GM18519 (cell line): ENCODE data around the gene KCMF1.

ENCODE experiments used
- ATAC-seq: cut with Tn5 transposase; IDR thresholded peaks from one replicate; pipeline ENCODE4 v1.9.1; 2021; ENCODE audit warnings: mild to moderate bottlenecking, moderate library complexity; ENCODE audit not compliant: unreplicated experiment, low FRiP score

KCMF1 gene

GRCh38 chr2:84954329-84954728 is 16.6 kb upstream of the KCMF1 start:
- no peak for ATAC-seq

DNA sequence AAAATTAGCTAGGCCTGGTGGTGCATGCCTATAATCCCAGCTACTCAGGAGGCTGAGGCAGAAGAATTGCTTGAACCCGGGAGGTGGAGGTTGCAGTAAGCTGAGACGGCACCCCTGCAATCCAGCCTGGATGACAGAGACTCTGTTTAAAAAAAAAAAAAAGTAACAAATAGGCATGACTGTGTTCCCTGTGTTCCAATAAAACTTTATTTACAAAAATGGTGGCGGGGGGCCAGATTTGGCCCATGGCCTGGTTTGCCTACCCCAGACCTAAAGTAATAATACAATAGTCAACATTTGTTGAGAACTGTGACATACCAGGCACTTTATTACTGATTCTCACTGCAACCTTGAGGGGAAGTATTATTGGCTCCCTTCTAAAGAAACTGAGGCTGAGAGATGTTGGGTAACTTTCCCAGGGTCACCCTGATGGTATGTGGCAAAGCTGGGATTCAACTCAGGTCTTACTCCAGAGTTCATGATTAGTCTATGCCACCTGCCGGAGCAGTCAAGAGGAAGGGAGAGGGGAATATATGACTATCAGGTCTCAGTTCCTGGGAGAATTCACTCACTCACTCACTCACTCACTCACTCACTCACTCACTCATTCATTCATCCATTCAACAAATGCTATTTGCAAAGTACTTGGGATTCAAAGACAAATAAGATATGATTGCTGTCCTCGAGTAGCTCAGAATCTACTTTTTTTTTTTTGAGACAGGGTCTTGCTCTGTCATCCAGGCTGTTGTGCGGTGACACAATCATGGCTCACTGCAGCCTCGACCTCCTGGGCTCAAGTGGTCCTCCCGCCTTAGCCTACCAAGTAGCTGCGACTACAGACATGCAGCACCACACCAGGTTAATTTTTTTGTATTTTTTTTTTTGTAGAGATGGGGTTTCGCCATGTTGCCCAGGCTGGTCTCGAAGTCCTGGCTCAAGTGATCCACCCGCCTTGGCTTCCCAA is 14.3 kb upstream of the KCMF1 start:
- ATAC-seq: no peak

- ATAC-seq: no peak
These were observed 13.2 kb upstream of the KCMF1 start for GRCh38 chr2:84957771-84958134.

- ATAC-seq: no peak
These were observed 12.6 kb upstream of the KCMF1 start for GRCh38 chr2:84958135-84959059.

DNA sequence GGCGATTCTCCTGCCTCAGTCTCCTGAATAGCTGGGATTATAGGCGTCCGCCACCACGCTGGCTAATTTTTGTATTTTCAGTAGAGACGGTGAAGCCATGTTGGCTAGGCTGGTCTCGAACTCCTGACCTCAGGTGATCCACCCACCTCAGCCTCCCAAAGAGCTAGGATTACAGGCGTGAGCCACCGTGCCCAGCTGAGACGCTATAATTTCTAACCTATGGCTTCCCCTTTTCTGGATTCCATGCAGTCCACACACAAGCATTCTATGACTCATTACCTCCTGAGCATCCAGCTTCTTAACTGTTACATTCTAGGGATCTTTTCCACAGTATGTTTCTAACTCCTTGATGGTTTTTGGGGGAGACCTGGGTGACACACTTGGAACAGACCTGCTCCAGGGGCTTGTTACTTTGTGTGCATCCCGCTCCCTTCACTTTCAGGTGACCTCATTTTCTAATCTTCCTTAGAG is 11.8 kb upstream of the KCMF1 start:
- ATAC-seq: no peak

- ATAC-seq: no peak
These were observed 11.1 kb upstream of the KCMF1 start for GRCh38 chr2:84959566-84960506.

DNA sequence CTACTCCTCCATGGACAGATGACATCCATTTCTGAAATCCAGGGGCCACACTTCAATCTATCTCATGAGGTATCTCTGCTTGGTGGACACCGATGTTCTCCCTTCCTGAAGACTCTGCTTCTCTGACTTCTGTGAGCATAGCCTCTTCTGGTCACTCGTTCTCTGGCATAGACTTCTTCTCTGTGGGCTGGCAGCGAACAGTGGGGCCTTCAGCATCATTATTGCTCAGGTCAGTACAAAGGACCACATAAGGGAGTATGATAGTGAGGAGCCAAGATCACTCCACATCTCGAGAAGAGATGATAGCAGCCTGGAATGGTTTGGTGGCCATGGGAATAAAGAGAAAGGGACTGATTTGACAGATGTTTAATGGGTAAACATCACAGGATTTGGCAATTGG is 8.0 kb upstream of the KCMF1 start:
- no peak for ATAC-seq

DNA sequence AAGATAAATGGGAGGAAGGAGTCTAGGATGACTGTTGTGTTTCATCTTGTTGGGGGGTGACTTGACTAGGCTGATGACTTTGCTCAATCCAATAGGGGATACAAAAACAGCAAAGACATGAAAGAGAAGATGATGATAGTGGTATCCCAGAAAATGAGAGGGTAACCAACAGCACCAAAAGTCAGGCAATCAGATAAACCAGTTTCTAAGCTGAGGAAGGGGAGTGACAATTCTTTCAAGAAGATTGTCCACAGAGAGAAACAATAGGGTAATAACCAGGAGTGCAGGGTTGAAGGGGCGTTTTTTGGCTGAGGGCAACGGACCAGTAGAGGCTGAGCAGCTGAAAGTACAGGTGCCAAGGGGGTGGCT is 7.7 kb upstream of the KCMF1 start:
- no peak for ATAC-seq

DNA sequence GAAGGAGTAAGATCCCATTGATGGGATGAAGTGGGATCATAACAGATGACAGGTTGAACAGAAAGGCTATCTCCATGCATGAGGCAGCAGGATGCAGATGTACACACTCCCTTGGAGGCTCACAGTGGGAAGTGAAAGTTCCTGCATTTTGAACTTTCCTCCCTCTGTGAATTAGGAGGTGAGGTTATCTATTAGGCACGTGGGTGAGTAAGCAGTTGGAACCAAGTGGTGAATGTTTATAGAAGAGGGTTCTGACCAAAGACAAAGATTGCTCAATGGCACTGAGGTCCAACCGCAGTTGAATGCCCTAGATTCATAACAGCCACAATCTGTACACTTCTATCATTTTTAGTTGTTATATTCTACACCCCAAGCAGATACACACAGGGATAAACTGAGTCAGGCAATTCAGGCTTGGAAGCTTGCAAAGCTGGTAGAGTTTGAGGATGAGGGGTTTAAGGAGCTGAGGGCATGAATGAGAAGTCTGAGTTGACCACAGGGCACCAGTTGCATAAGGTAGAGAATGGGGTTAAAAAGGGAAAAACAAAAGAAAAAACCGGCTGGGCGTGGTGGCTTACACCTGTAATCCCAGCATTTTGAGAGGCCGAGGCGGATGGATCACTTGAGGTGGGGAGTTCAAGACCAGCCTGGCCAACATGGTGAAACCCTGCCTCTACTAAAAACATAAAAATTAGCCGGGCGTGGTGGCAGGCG is 7.1 kb upstream of the KCMF1 start:
- ATAC-seq: no peak

GRCh38 chr2:84964406-84965191 is 6.4 kb upstream of the KCMF1 start:
- ATAC-seq: no peak

DNA sequence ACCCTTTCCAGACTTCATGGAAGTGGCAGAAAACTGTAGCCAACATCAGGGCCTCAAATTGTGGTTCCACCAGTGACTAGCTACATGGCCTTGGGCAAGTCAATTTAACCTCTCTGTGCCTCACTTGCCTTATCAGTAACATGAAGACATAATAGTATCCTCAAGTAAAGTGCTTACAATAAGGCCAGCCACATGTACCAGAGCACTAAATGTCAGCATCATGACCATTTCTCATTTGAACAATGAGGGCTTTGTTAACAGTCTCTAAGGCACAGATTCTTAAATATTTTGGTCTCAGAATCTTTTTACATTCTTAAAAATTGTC is 5.8 kb upstream of the KCMF1 start:
- ATAC-seq: no peak

- no peak for ATAC-seq
These were observed 5.1 kb upstream of the KCMF1 start for GRCh38 chr2:84965827-84966226.

DNA sequence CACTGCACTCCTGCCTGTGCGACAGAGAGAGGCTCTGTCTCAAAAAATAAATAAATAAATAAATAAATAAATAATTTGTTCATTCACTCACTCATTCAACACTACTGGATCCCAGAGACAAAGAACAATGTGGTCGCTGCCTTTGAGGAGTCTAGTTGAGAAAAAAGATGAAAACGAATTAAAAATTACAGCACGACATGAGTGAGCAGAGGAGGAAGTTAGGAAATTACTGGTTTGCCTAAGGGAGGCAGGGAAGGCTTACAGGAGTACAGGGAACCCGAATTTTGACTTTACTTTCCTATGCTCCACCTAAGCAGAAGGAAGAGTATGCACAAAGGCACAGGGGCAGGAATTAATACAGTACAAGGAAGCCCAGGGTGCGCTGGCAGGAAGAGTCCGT is 4.2 kb upstream of the KCMF1 start:
- ATAC-seq: no peak

DNA sequence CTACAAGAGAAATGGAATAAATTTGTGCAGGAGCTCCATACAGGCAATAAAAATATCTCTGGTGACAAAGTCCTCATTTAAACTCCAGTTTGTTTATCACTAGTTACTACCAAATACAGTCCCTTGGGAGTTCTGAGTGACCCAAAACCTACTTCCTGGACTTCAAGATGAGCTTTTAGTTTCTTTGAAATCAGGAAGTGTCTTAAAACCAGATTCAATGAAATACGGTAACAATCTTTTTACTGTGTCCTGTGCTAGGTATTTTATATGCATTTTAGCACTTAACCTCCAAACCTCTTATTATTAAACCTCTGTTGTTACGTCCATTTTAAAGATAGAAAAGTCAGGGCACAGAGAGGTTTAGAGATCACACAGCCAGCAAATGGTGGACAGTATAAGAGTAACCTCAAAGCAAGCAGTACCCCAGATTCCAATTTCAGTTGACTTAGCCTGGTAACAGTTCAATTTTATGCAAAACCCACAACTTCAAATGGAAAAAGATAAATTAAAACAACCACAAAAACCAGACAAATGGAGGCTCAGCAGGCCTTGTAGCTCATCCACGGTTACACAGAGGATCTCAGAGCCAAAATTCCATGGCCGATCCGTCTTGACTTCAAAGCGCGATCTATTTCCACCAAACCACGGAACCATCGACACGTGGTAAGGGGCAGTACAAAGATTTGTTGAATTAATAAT is 1.3 kb upstream of the KCMF1 start:
- ATAC-seq: no peak

DNA sequence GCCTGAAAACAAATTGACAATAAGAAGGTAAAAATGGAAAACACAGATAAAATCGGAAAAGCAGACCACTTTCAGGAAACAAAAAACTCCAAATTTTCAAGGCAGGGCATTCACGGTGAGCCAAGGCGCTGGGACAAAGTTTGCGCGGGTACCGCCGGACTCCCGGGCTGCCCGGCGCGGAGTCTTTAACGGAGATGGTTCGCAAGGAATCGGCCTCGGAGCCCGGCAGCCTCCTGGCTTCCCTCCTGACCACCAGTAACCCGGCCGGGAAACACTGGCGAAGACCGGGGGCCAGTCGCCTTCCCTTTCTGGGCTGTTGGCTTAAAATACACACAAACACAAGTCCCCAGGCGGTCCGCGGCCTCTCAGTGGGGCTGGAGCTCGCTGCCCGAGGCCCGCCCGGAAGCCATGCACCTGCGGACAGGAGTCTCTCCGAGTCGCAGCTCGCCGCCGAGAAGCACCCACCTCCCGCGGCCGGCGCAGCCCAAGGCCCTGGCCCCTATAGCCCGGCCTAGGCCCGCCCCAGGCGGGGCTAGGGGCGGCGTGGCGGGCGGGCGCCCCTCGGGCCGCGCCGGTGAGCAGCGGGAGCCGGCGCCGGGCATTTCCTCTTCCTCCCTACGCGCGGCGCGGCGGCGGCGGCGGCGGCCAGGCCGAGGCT is 622 bp upstream of the KCMF1 start:
- peak; percentile 27 for ATAC-seq

- ATAC-seq: peak; percentile 28
These were observed 697 bp downstream of the KCMF1 start for GRCh38 chr2:84971510-84972206.

GRCh38 chr2:84972207-84972783 is 1.3 kb downstream of the KCMF1 start:
- ATAC-seq: no peak
